Mucosa of rectum (tissue), 2 donors: ENCODE measurements around the gene LAYN.

ENCODE experiments used
- H3K27ac ChIP-seq, 2 donors: one replicate each; pipeline ENCODE4 v1.7.0; 2013; ENCODE audit warnings: inconsistent platforms in 2 of 2, low read depth in 2 of 2, low read length in 2 of 2
- H3K27me3 ChIP-seq, 2 donors: one replicate each; pipeline ENCODE4 v1.7.0; 2013; ENCODE audit warnings: low read length in 2 of 2; ENCODE audit not compliant: control insufficient read depth in 2 of 2, insufficient read depth in 2 of 2
- H3K36me3 ChIP-seq, 2 donors: one replicate each; pipeline ENCODE4 v1.7.0; 2013; ENCODE audit warnings: low read length in 2 of 2; ENCODE audit not compliant: control insufficient read depth in 2 of 2, insufficient read depth in 2 of 2
- H3K4me1 ChIP-seq, 2 donors: one replicate each; pipeline ENCODE4 v1.7.0; 2013; ENCODE audit warnings: low read length in 2 of 2, mild to moderate bottlenecking in 1 of 2; ENCODE audit not compliant: control insufficient read depth in 2 of 2, insufficient read depth in 2 of 2
- H3K4me3 ChIP-seq, 2 donors: one replicate each; pipeline ENCODE4 v1.7.0; 2013; ENCODE audit warnings: low read length in 2 of 2
- H3K9ac ChIP-seq, 2 donors: one replicate each; pipeline ENCODE4 v1.7.0; 2013; ENCODE audit warnings: low read length in 2 of 2, low read depth in 1 of 2, mild to moderate bottlenecking in 1 of 2
- H3K9me3 ChIP-seq, 2 donors: one replicate each; pipeline ENCODE4 v1.7.0; 2013; ENCODE audit warnings: low read length in 2 of 2; ENCODE audit not compliant: control insufficient read depth in 2 of 2
- donor health status: healthy.
- donor health status: Normal muscosa, but diverticular disease.

LAYN gene, protein sequence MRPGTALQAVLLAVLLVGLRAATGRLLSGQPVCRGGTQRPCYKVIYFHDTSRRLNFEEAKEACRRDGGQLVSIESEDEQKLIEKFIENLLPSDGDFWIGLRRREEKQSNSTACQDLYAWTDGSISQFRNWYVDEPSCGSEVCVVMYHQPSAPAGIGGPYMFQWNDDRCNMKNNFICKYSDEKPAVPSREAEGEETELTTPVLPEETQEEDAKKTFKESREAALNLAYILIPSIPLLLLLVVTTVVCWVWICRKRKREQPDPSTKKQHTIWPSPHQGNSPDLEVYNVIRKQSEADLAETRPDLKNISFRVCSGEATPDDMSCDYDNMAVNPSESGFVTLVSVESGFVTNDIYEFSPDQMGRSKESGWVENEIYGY

DNA sequence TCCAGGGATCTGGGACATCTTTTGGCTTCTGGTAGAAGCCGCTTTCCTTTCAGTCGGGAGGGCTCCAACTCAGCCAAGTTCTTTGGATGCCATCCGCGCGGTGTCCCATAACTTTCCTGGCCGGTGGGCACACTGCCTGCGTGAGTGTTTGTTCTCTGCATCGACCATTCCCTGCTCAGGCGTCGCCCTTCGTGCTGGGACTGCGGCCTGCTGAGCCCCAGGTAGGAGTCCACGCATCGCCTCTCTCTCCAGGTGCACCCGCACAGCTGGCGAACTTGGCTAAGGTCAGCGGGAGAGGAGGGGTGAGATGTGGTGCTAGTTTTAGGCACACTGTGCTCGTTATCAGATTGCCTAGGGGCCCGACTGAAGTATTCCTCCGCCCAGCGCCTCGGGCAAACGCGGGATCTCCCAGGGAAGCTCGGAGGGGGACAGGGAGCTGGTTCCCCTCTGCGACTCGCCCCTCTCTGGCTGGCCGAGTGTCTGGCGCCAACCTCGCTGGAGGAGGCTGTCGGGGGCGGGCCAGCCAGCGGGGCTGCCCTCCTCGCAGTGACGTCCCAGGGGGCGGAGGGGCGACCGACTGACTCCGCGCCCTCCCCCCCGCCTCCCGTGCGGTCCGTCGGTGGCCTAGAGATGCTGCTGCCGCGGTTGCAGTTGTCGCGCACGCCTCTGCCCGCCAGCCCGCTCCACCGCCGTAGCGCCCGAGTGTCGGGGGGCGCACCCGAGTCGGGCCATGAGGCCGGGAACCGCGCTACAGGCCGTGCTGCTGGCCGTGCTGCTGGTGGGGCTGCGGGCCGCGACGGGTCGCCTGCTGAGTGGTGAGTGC, at the start of gene LAYN:
Gene LAYN, plus strand, starts transcription at position 607 of the 823 bp plus-strand sequence. Its CDS starts 124 bp downstream, at position 731.
- peaks cover 33 to 37% of the 10 kb centered on the region in 2 donors for H3K27me3 ChIP-seq
- peaks cover 0 to 2% of the 10 kb centered on the region in 2 donors for H3K4me1 ChIP-seq
- H3K27ac ChIP-seq = peak within 1 kb of the TSS; percentile 12 to 44
- H3K9me3 ChIP-seq = no peaks in the 10 kb centered on the region
- H3K4me3 ChIP-seq = peak within 1 kb of the TSS; percentile 51 to 59
- H3K36me3 ChIP-seq = no peaks in the 10 kb centered on the region
- H3K9ac ChIP-seq = peak within 1 kb of the TSS in 1 of 2 donors; percentile 53

DNA sequence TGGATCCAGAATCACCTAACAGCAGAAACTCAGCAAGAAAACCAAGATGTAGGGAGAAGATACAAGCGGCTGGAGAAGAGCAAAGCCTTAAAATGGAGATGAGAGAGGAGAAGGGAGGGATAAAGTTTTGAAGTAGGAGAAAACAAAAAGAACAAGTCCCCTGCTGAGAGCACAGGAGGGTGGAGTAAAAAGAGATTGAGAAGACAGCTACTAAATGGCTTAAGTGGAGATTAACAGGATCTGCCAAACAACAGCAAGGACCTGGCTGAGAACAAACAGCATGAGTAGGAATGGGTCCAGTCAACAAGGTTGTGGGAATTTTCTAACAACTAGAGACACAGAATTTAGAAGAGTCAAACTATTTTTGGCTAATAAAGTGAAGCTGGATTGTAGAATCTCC, 46.5 kb upstream of the LAYN start:
- no peaks in the 10 kb centered on the region for H3K4me1 ChIP-seq
- H3K27ac ChIP-seq = no peak overlapping the region
- H3K27me3 ChIP-seq = peaks cover 0 to 3% of the 10 kb centered on the region in 2 donors
- no peaks in the 10 kb centered on the region for H3K36me3 ChIP-seq
- H3K9me3 ChIP-seq = no peaks in the 10 kb centered on the region
- H3K9ac ChIP-seq = no peak overlapping the region
- H3K4me3 ChIP-seq = no peak overlapping the region

DNA sequence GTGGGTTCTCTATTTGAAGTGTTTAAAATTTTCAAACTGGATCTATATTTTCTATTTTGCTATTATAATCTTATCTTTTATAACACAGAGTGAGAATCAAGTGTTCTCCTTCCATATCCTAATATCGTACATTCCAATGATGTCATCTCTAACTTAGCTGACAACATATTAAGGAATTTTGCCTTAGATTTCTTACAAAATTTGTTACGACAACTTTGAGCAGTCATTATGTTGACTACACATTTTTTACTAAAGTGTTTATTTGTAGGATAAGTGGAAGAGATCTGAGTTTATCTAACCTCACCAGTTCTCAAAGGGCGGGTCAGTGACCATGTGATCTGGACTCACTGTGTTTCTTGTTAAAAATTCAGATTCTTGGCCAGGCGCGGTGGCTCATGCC, 41.0 kb upstream of the LAYN start:
- no peaks in the 10 kb centered on the region for H3K4me1 ChIP-seq
- H3K36me3 ChIP-seq = no peaks in the 10 kb centered on the region
- no peak overlapping the region for H3K9ac ChIP-seq
- no peak overlapping the region for H3K4me3 ChIP-seq
- peaks cover 0 to 3% of the 10 kb centered on the region in 2 donors for H3K27me3 ChIP-seq
- no peak overlapping the region for H3K27ac ChIP-seq
- H3K9me3 ChIP-seq = no peaks in the 10 kb centered on the region

DNA sequence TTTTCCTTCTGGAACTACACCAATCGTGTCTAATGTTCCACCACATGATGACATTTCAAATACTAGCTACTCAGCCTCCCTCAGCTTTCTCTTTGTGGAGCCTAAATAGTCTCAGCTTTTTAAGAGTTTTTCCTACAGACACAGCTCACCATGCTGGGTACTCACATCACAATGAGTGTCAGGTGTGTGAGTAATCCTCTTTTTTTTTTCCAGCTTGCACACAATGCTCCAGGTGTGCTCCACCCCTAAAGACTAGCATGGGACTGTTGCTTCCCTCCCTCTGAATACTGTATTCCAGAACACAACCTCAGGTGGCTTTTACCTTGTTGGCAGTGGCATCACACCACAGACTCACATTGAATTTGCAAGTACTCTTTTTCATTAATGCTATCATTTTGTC, 40.0 kb upstream of the LAYN start:
- H3K4me3 ChIP-seq = no peak overlapping the region

DNA sequence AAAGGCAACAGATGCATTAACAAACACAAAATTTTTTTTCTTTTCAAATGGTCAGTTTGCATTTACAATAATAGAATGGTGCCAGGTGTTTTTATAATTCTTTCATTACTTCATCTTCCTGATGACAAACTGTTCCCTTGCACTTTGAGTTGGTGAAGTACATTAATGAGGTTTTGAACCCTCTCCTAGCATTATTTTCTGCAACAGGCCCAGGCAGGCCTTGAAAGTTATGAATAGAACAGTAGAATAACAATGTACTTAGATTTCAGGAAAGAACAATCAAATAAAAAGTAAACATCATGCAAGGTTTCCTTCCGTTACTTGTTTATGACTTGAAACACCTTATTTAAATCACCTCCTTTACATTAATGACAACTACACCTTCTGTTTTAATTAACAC, 37.9 kb upstream of the LAYN start:
- Histone ChIP-seq H3K4me1 (no peaks in the 10 kb centered on the region), H3K27me3 (peaks cover 0 to 3% of the 10 kb centered on the region in 2 donors), H3K9ac (no peak overlapping the region), H3K36me3 (no peaks in the 10 kb centered on the region), H3K4me3 (no peak overlapping the region), H3K9me3 (no peaks in the 10 kb centered on the region), H3K27ac (no peak overlapping the region)

More for the DNA sequence above, 40.0 kb upstream of the LAYN start:
- no peak overlapping the region for H3K9ac ChIP-seq
- no peaks in the 10 kb centered on the region for H3K36me3 ChIP-seq
- peaks cover 0 to 3% of the 10 kb centered on the region in 2 donors for H3K27me3 ChIP-seq
- no peak overlapping the region for H3K27ac ChIP-seq
- H3K4me1 ChIP-seq = no peaks in the 10 kb centered on the region
- H3K9me3 ChIP-seq = no peaks in the 10 kb centered on the region

DNA sequence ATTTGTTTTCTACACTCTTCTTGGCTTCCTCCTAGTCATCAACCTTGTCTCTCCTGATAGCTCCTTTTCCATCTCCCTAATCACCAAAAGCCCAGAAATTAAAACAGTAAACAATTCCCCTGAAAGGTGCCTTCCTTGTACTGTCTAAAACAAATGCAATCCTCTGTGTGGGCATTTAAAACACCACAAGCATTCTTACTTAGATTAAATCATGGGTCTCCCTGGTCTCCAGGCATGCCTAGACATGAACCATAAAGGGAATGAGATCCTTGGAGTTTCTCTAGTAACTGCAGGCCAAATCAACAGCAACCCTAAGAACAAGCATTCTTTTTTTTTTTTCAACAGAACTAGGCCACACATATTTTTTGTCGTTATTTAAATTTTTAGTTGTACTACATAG, 30.2 kb upstream of the LAYN start:
- H3K9me3 ChIP-seq = no peaks in the 10 kb centered on the region
- H3K4me1 ChIP-seq = peaks cover 0 to 2% of the 10 kb centered on the region in 2 donors
- H3K4me3 ChIP-seq = no peak overlapping the region
- H3K27me3 ChIP-seq = peaks cover 20 to 22% of the 10 kb centered on the region in 2 donors
- no peak overlapping the region for H3K9ac ChIP-seq
- no peak overlapping the region for H3K27ac ChIP-seq
- H3K36me3 ChIP-seq = no peaks in the 10 kb centered on the region

DNA sequence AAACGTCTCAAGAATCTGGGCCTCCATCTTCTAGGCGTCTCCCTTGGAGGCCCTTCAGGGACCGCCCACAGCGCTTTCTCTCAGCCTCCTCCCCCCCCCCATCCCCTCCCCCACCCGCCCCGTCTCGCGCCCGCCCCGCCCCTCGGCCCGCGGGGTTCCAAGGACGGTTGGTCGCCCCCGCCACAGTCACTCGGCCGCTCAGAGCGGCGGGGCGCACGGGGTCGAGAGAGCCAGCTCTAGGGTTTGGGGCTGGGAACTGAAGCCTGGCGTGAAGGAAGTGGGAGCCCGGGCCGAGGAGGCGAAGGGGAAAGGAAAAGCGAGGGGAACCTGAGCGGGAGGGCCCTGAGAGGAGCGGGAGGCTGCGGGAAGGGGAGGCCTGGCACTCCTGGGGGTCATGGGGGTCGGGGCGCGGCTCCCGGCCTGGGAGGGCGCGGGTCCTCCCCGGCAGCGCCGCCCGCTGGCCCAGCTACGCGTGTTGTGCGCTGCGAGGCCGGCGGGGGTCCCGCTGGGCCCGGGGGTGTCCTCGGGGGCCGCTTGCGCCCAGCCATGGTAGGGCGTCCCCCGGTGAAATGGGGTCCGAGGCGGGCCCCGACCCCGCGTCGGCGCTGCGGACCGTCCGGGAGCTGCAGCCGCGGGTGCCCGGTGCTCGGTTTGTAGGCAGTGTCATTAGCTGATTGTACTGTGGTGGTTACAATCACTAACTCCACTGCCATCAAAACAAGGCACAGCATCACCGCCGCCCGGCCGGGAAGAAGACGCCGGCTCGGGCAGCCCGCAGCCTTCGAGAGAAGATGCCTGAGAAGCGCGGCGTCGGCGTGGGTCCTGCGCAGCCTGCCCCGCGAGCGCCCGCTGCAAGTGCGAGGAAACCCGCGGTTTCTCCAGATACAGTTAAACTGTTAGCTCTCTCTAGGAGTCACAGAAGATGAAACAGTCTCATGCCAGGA, 28.0 kb upstream of the LAYN start, which contains the start of gene BTG4:
Gene BTG4, minus strand, starts transcription at position 91 of the 944 bp plus-strand sequence. CDS start 13,610 bp downstream, outside the sequence.
- H3K27me3 ChIP-seq = peaks cover 20 to 22% of the 10 kb centered on the region in 2 donors
- H3K9ac ChIP-seq = no peak within 1 kb of the TSS
- peaks cover 0 to 2% of the 10 kb centered on the region in 2 donors for H3K4me1 ChIP-seq
- no peak within 1 kb of the TSS for H3K27ac ChIP-seq
- no peaks in the 10 kb centered on the region for H3K36me3 ChIP-seq
- H3K9me3 ChIP-seq = no peaks in the 10 kb centered on the region
- no peak within 1 kb of the TSS for H3K4me3 ChIP-seq

DNA sequence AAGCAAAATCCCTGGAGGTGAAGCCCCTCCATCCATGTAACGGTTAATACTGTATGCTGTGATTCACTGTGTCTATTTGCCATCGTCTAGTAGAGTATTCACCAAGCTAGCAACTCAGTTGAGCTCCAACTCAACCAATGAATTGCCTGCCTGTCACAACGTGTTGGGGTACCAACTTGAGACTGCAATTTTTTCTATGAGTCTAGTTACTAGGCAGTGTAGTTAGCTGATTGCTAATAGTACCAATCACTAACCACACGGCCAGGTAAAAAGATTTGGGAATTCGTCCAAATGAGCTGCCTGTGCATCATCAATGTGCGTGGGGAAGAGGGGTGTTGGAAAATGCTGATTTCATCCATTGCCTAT, 27.3 kb upstream of the LAYN start:
- no peak overlapping the region for H3K9ac ChIP-seq
- no peaks in the 10 kb centered on the region for H3K36me3 ChIP-seq
- H3K9me3 ChIP-seq = no peaks in the 10 kb centered on the region
- H3K27ac ChIP-seq = no peak overlapping the region
- peaks cover 0 to 2% of the 10 kb centered on the region in 2 donors for H3K4me1 ChIP-seq
- H3K4me3 ChIP-seq = no peak overlapping the region
- peaks cover 20 to 22% of the 10 kb centered on the region in 2 donors for H3K27me3 ChIP-seq

DNA sequence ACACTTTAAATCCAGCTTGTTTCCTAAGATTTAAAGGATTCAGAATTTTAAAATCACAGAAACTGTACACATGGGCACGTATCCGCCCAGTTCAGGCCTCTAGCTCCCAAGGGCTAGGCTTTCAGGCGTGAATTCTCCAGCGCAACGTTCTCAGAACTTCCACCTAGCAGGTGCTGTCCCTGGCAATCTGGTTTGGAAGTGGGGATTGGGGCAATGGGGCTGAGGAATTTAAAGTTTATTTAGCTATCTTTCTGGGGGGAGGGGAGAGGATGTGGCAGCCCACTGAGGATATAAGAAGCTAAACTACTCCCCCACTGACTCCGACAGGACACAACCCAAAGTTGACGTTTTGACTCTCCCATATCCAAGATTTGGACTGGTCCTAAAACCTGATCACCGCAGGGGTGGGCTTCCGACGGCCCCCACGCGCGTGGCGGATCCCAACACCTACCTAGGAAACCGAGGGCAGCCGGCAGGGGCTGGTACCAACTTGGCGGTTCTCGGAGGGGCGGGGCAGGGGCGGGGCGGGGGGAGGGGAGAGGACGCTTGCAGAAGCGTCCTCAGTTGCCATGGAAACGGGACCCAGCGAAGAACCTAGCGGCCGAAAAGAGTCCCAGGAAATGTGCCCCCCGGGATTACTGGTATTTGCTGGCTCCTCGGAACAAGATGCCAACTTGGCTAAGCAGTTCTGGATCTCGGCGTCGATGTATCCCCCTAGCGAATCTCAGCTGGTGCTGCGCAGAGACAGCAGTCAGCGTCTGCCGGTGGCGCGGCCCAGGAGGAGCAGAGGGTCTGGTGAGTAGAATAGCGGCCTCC, 26.1 kb upstream of the LAYN start, which contains the start of gene HOATZ:
Gene HOATZ, plus strand, starts transcription at position 563 of the 816 bp plus-strand sequence. Its CDS starts 7 bp downstream, at position 570.
- no peak within 1 kb of the TSS for H3K9ac ChIP-seq
- H3K27ac ChIP-seq = no peak within 1 kb of the TSS
- H3K4me1 ChIP-seq = peaks cover 0 to 2% of the 10 kb centered on the region in 2 donors
- H3K4me3 ChIP-seq = no peak within 1 kb of the TSS
- no peaks in the 10 kb centered on the region for H3K36me3 ChIP-seq
- no peaks in the 10 kb centered on the region for H3K9me3 ChIP-seq
- peaks cover 20 to 22% of the 10 kb centered on the region in 2 donors for H3K27me3 ChIP-seq
